Right hindlimb (tissue), 1 donor: Measurements from ENCODE around the gene PRSS21.

Experiments
- DNase-seq: peaks from one replicate; pipeline ENCODE4 v3.0.0-alpha.2; 2018

PRSS21 gene

GRCh38 chr16:2826591-2827373 lies 9.7 kb downstream of the PRSS21 start:
- peak; percentile 6 for DNase-seq

- DNase-seq = peak; percentile 16
Observed at GRCh38 chr16:2827374-2827791, 10.3 kb downstream of the PRSS21 start.

GRCh38 chr16:2827831-2828520 lies 10.9 kb downstream of the PRSS21 start:
- peak; percentile 11 for DNase-seq

- DNase-seq = no peak
Observed at GRCh38 chr16:2828521-2828840, 11.4 kb downstream of the PRSS21 start.

GRCh38 chr16:2828876-2829430 lies 11.9 kb downstream of the PRSS21 start:
- no peak for DNase-seq

GRCh38 chr16:2829501-2830354 lies 12.7 kb downstream of the PRSS21 start, which contains the start of gene ZG16B:
Gene ZG16B, plus strand, starts transcription at chr16:2830303. Its CDS starts 139 bp downstream, at chr16:2830442.
- no peak for DNase-seq

- DNase-seq = no peak
Observed at GRCh38 chr16:2830355-2830695, 13.3 kb downstream of the PRSS21 start.

GRCh38 chr16:2831203-2831602 lies 14.2 kb downstream of the PRSS21 start:
- DNase-seq = no peak

- no peak for DNase-seq
Observed at GRCh38 chr16:2833776-2834175, 16.7 kb downstream of the PRSS21 start.

GRCh38 chr16:2834968-2835367 lies 17.9 kb downstream of the PRSS21 start:
- DNase-seq = no peak

GRCh38 chr16:2835638-2836493 lies 18.8 kb downstream of the PRSS21 start:
- no peak for DNase-seq

GRCh38 chr16:2836646-2837508 lies 19.8 kb downstream of the PRSS21 start:
- no peak for DNase-seq

- DNase-seq = peak; percentile 65
Observed at GRCh38 chr16:2838928-2839327, 21.9 kb downstream of the PRSS21 start.

GRCh38 chr16:2839650-2840450 lies 22.8 kb downstream of the PRSS21 start:
- DNase-seq = no peak

- no peak for DNase-seq
Observed at GRCh38 chr16:2840914-2841313, 23.9 kb downstream of the PRSS21 start.

GRCh38 chr16:2841606-2842339 lies 24.7 kb downstream of the PRSS21 start:
- DNase-seq = no peak

- DNase-seq = peak; percentile 64
Observed at GRCh38 chr16:2842340-2843000, 25.4 kb downstream of the PRSS21 start.

- no peak for DNase-seq
Observed at GRCh38 chr16:2843526-2843925, 26.5 kb downstream of the PRSS21 start.

GRCh38 chr16:2845116-2845515 lies 28.1 kb downstream of the PRSS21 start:
- DNase-seq = no peak
